ENCODE data around the gene MAP1S.

- no peak for TF ChIP-seq CTCF (IDR thresholded peaks at IDR 0.05)
- TF ChIP-seq POLR2A (IDR thresholded peaks at IDR 0.05) = no peak
Measured at GRCh38 chr19:17692566-17692965, 26.7 kb upstream of the MAP1S start.

Data from adrenal gland (tissue), 5 donors.